GM10266 (cell line): ENCODE data around the gene PIK3AP1.

Experiments
- DNase-seq: peaks from one replicate; pipeline ENCODE4 v3.0.0; 2012; ENCODE audit errors: extremely low spot score
- TF ChIP-seq, protein P1 (sequence below): IDR thresholded peaks from 2 replicates; pipeline ENCODE4 v1.5.1; 2012; ENCODE audit warnings: mild to moderate bottlenecking, low read depth; ENCODE audit not compliant: control insufficient read depth, insufficient read depth; ENCODE audit errors: missing control alignments

PIK3AP1 gene

DNA sequence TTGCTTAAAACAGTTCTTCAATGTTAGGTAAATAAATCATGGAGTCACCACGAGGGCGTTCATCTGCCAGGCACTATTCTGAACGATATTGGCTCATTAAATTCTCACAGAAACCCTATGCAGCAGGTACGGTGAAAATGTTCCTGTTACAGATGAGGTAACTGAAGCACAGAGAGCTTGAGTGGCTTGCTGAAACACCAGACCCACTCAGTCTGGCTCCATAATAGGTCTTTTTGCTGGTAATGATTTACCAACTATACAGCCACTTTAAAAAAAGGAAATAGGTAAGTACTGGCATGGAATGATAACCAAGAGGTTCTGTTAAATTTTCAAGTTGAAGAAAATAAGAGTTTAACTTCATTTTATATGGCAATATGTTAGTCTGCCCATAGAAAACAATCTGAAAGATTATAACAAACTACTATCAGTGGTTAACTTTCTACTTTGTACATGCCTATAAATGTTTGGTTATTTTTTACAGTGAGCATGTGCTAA, 132.2 kb downstream of the PIK3AP1 start:
- no peak for DNase-seq
- TF ChIP-seq, protein P1, sequence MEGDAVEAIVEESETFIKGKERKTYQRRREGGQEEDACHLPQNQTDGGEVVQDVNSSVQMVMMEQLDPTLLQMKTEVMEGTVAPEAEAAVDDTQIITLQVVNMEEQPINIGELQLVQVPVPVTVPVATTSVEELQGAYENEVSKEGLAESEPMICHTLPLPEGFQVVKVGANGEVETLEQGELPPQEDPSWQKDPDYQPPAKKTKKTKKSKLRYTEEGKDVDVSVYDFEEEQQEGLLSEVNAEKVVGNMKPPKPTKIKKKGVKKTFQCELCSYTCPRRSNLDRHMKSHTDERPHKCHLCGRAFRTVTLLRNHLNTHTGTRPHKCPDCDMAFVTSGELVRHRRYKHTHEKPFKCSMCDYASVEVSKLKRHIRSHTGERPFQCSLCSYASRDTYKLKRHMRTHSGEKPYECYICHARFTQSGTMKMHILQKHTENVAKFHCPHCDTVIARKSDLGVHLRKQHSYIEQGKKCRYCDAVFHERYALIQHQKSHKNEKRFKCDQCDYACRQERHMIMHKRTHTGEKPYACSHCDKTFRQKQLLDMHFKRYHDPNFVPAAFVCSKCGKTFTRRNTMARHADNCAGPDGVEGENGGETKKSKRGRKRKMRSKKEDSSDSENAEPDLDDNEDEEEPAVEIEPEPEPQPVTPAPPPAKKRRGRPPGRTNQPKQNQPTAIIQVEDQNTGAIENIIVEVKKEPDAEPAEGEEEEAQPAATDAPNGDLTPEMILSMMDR: no peak

DNA sequence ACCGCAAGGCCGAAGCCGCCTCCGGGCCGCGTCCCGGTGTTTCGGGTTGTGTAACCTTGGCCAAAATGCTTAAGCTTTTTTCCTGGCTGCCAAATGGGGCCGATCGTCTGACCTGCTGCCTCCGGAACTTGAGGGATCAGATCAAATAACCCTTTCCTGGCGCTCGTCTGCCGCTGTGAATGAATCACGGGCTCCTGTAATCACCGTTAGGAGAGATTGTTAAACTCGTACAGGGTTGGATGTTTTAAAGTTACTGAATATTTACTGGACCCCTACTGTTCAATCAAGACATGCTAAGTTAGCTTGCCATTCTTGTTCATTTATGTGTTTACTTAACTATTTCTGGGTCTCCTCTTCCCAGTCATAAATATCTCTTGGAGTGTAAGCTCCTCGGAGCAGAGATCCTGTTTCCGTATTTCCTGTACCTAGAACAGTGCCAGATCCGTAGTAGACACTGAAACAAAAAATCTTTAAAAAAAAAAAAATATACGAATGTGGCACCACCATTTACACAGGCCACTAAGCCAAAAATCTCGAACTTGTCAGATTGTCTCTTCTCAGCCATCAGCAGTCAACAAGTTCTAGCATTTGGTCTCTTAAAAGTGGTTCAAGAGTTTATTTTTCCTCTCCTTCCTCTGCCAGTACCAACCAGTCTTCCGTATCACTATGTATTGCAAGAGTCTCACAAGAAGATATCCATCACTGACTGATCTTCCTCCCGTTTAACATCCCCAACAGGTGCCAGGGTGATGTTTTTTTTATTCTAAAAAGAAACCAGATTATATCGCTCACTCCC, 132.9 kb downstream of the PIK3AP1 start:
- peak; percentile 30 for DNase-seq
- TF ChIP-seq, protein P1: no peak

DNA sequence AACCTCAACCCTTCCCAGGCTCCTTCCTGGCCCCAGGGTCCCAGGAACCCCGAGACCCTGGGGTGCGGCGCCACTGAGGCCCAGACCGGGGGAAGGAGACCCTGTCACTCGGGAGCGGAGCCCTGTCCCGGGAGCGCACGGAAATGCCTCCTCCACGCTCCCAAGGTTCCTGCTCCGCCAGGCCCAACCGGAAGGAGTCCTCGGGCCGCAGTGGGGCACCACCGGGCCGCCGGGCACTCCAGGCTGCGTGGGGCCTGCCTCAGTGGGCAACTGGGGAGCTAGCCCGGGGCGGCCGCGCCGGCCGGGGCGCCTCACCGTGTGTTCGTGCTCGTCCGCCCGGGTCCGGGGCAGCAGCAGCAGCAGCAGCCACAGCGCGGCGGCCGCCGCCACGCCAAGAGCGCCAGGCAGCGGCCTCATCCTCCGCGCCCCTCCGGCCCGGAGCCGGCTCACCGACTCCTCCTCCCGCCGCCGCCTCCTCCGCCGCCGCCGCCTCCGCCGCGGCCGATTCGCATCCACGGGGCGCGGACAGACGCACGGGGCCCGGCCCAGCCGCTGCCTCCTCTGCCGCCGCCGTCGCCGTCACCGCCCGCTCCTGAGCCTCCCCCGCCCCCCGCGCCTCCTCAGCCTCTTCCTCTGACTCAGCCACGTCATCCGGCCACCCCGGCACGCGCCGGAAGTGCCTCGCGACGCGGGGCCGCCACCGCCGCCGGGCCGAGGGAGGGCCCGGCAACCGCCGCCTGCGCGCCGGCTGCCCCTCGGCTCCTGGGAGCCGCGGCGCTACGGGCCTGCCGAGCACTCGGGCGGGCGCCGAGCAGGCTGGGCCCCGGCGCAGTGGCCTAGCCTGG, 133.7 kb downstream of the PIK3AP1 start, which contains the start of gene TM9SF3:
Gene TM9SF3, minus strand, starts transcription at position 594 of the 845 bp plus-strand sequence. Its CDS starts 177 bp downstream, at position 417.
- TF ChIP-seq, protein P1: no peak
- peak; percentile 95 for DNase-seq

DNA sequence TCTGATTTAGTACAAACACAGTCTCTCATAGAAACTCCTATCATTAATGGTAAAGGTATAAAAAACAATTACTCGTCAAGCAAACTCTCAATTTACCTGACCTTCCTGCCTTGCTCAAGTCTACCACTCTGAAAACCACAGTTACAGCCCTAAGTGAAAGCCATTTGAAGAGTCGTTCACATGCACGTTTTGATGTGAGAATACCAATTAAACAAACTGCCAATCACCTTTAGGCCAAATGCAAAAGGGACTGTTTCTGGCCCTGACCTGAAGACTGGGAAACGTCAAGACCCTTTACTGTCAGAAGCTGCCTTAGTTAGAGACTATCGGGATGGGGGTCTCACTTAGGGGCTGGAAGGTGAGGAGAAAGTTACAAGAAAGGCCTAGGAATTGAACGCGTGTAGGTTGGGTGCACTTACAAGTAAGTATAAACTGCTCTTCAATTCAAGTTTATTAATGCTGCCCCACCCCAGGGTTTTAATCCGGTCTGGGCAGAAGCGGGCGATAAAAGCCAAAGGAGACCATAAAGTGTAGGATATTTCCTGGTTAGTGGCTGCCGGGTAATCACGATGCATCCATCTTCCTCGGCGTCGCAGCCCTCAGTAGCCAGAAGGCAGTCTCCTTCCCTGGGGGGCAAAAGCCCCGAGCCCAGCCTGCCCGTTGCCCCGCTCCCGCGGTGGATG, 134.4 kb downstream of the PIK3AP1 start:
- TF ChIP-seq, protein P1: no peak
- DNase-seq: peak; percentile 33

DNA sequence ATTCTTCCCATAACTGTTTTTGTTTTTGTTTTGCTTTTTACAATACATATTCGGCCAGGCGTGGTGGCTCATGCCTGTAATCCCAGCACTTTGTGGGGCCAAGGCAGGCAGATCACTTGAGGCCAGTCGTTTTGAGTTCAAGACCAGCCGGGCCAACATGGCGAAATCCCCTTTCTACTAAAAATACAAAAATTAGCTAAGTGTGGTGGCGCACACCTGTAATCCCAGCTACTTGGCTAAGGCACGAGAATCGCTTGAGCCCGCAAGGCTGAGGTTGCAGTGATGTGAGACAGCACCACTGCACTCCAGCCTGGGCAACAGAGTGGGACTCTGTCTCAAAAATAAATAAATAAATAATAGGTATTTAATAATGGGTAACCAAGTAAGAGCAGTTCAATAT, 135.8 kb downstream of the PIK3AP1 start:
- TF ChIP-seq, protein P1: no peak
- DNase-seq: no peak

DNA sequence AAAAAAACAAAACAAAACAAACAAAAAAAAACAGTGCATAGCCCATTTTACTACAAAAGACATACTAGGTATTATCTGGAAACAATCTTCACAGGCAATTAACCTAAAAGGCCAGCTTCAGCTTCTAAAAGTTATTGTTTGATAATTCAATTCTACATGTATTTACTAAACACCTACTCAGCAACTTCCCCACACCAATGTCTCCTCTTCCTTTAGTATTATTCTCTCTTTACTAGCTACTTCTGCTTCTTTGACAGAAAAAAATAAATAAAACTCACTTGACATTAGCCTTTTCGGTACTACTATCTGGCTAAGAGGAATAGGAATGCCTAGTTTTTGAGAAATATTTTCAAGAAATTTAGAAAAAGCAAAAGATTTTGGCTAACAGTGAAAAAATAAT, 136.3 kb downstream of the PIK3AP1 start:
- no peak for DNase-seq
- TF ChIP-seq, protein P1: no peak
